ENCODE results near the gene SLAIN2.
"Not testable (repeated sequence)": the region's sequence is repeated elsewhere in the genome, so short reads cannot be mapped to it uniquely, and the experiment has no call there.

The SLAIN2 gene

GRCh38 chr4:48432017-48432416 lies 90.7 kb downstream of the SLAIN2 start:
- H3K36me3 Mint-ChIP-seq (ENCODE audit: low read depth) = peaks cover 10% of the 10 kb centered on the region
- H3K4me1 Mint-ChIP-seq = no peaks in the 10 kb centered on the region
- no peak overlapping the region for H3K27ac Mint-ChIP-seq
- no peak overlapping the region for H3K4me3 Mint-ChIP-seq
- no peak for TF ChIP-seq CTCF (IDR thresholded peaks at IDR 0.05; ENCODE audit: unreplicated experiment in 3 of 3)
- H3K27me3 Mint-ChIP-seq (ENCODE audit: low read depth) = no peaks in the 10 kb centered on the region
- no peaks in the 10 kb centered on the region for H3K9me3 Mint-ChIP-seq

- H3K36me3 Mint-ChIP-seq (ENCODE audit: low read depth) = no peaks in the 10 kb centered on the region
- TF ChIP-seq CTCF (IDR thresholded peaks at IDR 0.05; ENCODE audit: unreplicated experiment in 3 of 3) = no peak
- no peaks in the 10 kb centered on the region for H3K4me1 Mint-ChIP-seq
- peaks cover 5% of the 10 kb centered on the region for H3K27me3 Mint-ChIP-seq (ENCODE audit: low read depth)
- H3K4me3 Mint-ChIP-seq = no peak overlapping the region
- no peaks in the 10 kb centered on the region for H3K9me3 Mint-ChIP-seq
- H3K27ac Mint-ChIP-seq = no peak overlapping the region
Measured at GRCh38 chr4:48436318-48436717, 95.0 kb downstream of the SLAIN2 start.

- no peaks in the 10 kb centered on the region for H3K36me3 Mint-ChIP-seq (ENCODE audit: low read depth)
- peaks cover 5% of the 10 kb centered on the region for H3K27me3 Mint-ChIP-seq (ENCODE audit: low read depth)
- H3K27ac Mint-ChIP-seq = no peak overlapping the region
- H3K4me3 Mint-ChIP-seq = no peak overlapping the region
- TF ChIP-seq CTCF (IDR thresholded peaks at IDR 0.05; ENCODE audit: unreplicated experiment in 3 of 3) = no peak
- no peaks in the 10 kb centered on the region for H3K4me1 Mint-ChIP-seq
- no peaks in the 10 kb centered on the region for H3K9me3 Mint-ChIP-seq
Measured at GRCh38 chr4:48439988-48440387, 98.7 kb downstream of the SLAIN2 start.

- H3K27ac Mint-ChIP-seq; H3K9me3 Mint-ChIP-seq; H3K4me1 Mint-ChIP-seq; H3K4me3 Mint-ChIP-seq; H3K27me3 Mint-ChIP-seq (ENCODE audit: low read depth); H3K36me3 Mint-ChIP-seq (ENCODE audit: low read depth): not testable (repeated sequence)
Measured at GRCh38 chr4:48440914-48441313, 99.6 kb downstream of the SLAIN2 start.

- H3K4me1 Mint-ChIP-seq = no peaks in the 10 kb centered on the region
- H3K36me3 Mint-ChIP-seq (ENCODE audit: low read depth) = no peaks in the 10 kb centered on the region
- no peaks in the 10 kb centered on the region for H3K9me3 Mint-ChIP-seq
- peak; percentile 46 to 60 (median 55) for TF ChIP-seq CTCF (IDR thresholded peaks at IDR 0.05; ENCODE audit: unreplicated experiment in 3 of 3)
- H3K27me3 Mint-ChIP-seq (ENCODE audit: low read depth) = peaks cover 5% of the 10 kb centered on the region
- H3K4me3 Mint-ChIP-seq = no peak overlapping the region
- no peak overlapping the region for H3K27ac Mint-ChIP-seq
Measured at GRCh38 chr4:48445704-48446103, 104.4 kb downstream of the SLAIN2 start.

- Mint-ChIP-seq H3K4me1 (no peaks in the 10 kb centered on the region), H3K27me3 (ENCODE audit: low read depth) (peaks cover 5% of the 10 kb centered on the region), H3K4me3 (no peak overlapping the region), H3K36me3 (ENCODE audit: low read depth) (no peaks in the 10 kb centered on the region), H3K9me3 (no peaks in the 10 kb centered on the region), H3K27ac (no peak overlapping the region)
- no peak for TF ChIP-seq CTCF (IDR thresholded peaks at IDR 0.05; ENCODE audit: unreplicated experiment in 3 of 3)
Measured at GRCh38 chr4:48446642-48447041, 105.3 kb downstream of the SLAIN2 start.

All from nephron (organoid).